ENCODE results near the gene KIF25. TPM values are rescaled to one million over a fixed set of nuclear protein-coding genes. Genes with fewer than 3 reads are reported as not detected.

KIF25 gene
- total RNA-seq, 4 donors from 2014 or later = 0.16 TPM; not detected in 3

- ATAC-seq = no peak
- H3K27me3 ChIP-seq = no peaks in the 10 kb centered on the region
- H3K36me3 ChIP-seq = peaks cover 0 to 45% of the 10 kb centered on the region in 2 donors
- 94 to 97% methylated on average over 4 to 5 of the region's 8 CpGs for WGBS, 2 donors (ENCODE audit: low coverage in 1 of 2)
- H3K9me3 ChIP-seq = no peaks in the 10 kb centered on the region
- no peak overlapping the region for H3K4me3 ChIP-seq
- TF ChIP-seq POLR2AphosphoS5 (IDR thresholded peaks at IDR 0.05) (no peak), POLR2A (IDR thresholded peaks at IDR 0.05) (no peak), CTCF (IDR thresholded peaks at IDR 0.05) (no peak), EP300 (IDR thresholded peaks at IDR 0.05) (no peak)
- H3K4me1 ChIP-seq = peaks cover 0 to 5% (median 0%) of the 10 kb centered on the region in 3 donors
- H3K27ac ChIP-seq = no peak overlapping the region
These were observed 40.4 kb upstream of the KIF25 start for GRCh38 chr6:167956983-167957492.

GRCh38 chr6:167957626-167958025, 39.8 kb upstream of the KIF25 start:
- WGBS, 2 donors (ENCODE audit: low coverage in 1 of 2) = 100% methylated on average over 1 to 2 of the region's 6 CpGs
- Histone ChIP-seq H3K9me3 (no peaks in the 10 kb centered on the region), H3K36me3 (peaks cover 0 to 44% of the 10 kb centered on the region in 2 donors), H3K27me3 (no peaks in the 10 kb centered on the region), H3K4me3 (no peak overlapping the region), H3K27ac (no peak overlapping the region), H3K4me1 (peaks cover 0 to 5% (median 0%) of the 10 kb centered on the region in 3 donors)
- no peak for ATAC-seq
- TF ChIP-seq POLR2AphosphoS5 (IDR thresholded peaks at IDR 0.05) (no peak), EP300 (IDR thresholded peaks at IDR 0.05) (no peak), CTCF (IDR thresholded peaks at IDR 0.05) (no peak), POLR2A (IDR thresholded peaks at IDR 0.05) (no peak)

GRCh38 chr6:167960579-167960978, 36.9 kb upstream of the KIF25 start:
- ATAC-seq = no peak
- no peak overlapping the region for H3K27ac ChIP-seq
- TF ChIP-seq CTCF (IDR thresholded peaks at IDR 0.05) (no peak), EP300 (IDR thresholded peaks at IDR 0.05) (no peak), POLR2A (IDR thresholded peaks at IDR 0.05) (no peak), POLR2AphosphoS5 (IDR thresholded peaks at IDR 0.05) (no peak)
- WGBS, 2 donors (ENCODE audit: low coverage in 1 of 2) = 93 to 100% methylated on average over 5 of the region's 5 CpGs
- H3K36me3 ChIP-seq = peaks cover 0 to 54% of the 10 kb centered on the region in 2 donors
- H3K9me3 ChIP-seq = no peaks in the 10 kb centered on the region
- H3K4me3 ChIP-seq = no peak overlapping the region
- H3K27me3 ChIP-seq = no peaks in the 10 kb centered on the region
- peaks cover 0 to 20% (median 0%) of the 10 kb centered on the region in 3 donors for H3K4me1 ChIP-seq

GRCh38 chr6:167962711-167963110, 34.8 kb upstream of the KIF25 start:
- Histone ChIP-seq H3K4me1 (peaks cover 0 to 20% (median 0%) of the 10 kb centered on the region in 3 donors), H3K27me3 (no peaks in the 10 kb centered on the region), H3K27ac (no peak overlapping the region), H3K9me3 (no peaks in the 10 kb centered on the region), H3K36me3 (peaks cover 0 to 54% of the 10 kb centered on the region in 2 donors), H3K4me3 (no peak overlapping the region)
- ATAC-seq = no peak
- TF ChIP-seq CTCF (IDR thresholded peaks at IDR 0.05) (no peak), EP300 (IDR thresholded peaks at IDR 0.05) (no peak), POLR2A (IDR thresholded peaks at IDR 0.05) (no peak), POLR2AphosphoS5 (IDR thresholded peaks at IDR 0.05) (no peak)
- WGBS, 2 donors (ENCODE audit: low coverage in 1 of 2) = 86 to 100% methylated on average over 1 to 5 of the region's 5 CpGs

- no peaks in the 10 kb centered on the region for H3K27me3 ChIP-seq
- H3K9me3 ChIP-seq = no peaks in the 10 kb centered on the region
- no peak overlapping the region for H3K27ac ChIP-seq
- peaks cover 0 to 62% of the 10 kb centered on the region in 2 donors for H3K36me3 ChIP-seq
- TF ChIP-seq EP300 (IDR thresholded peaks at IDR 0.05) (no peak), POLR2A (IDR thresholded peaks at IDR 0.05) (no peak), CTCF (IDR thresholded peaks at IDR 0.05) (no peak), POLR2AphosphoS5 (IDR thresholded peaks at IDR 0.05) (no peak)
- H3K4me3 ChIP-seq = no peak overlapping the region
- peaks cover 0 to 20% (median 0%) of the 10 kb centered on the region in 3 donors for H3K4me1 ChIP-seq
- no peak for ATAC-seq
- WGBS, 2 donors (ENCODE audit: low coverage in 1 of 2) = 100% methylated on average over 2 of the region's 8 CpGs; no CpG with 5 or more reads in 1 of the 2 donors
These were observed 33.8 kb upstream of the KIF25 start for GRCh38 chr6:167963589-167964057.
